Epithelial cell of proximal tubule (primary cell): ENCODE measurements around the gene EIF5A. TPM values are rescaled to one million over a fixed set of nuclear protein-coding genes. Genes with fewer than 3 reads are reported as not detected.
"Not testable (repeated sequence)": the region's sequence is repeated elsewhere in the genome, so short reads cannot be mapped to it uniquely, and the experiment has no call there.

Experiments
- DNase-seq: peaks from one replicate; pipeline ENCODE4 v3.0.0-alpha.2; 2011; ENCODE audit warnings: low read depth
- H3K4me3 ChIP-seq: 2 replicates; pipeline ENCODE4 v1.5.1; 2011; ENCODE audit warnings: low read depth, mild to moderate bottlenecking, low read length
- total RNA-seq: library from RNA; depleted of rRNA; stranded (reverse); fragments of >200 nt; gene quantifications from 2 replicates; pipeline ENCODE4 v1.2.3, GENCODE V29; 2015
- TF ChIP-seq, protein P1 (sequence below): conservative IDR thresholded peaks from 2 replicates; pipeline ENCODE4 v1.5.1; 2012; ENCODE audit warnings: low read depth, mild to moderate bottlenecking, low read length

The EIF5A gene
- total RNA-seq, 1 donor from 2014 or later: 353 TPM

DNA sequence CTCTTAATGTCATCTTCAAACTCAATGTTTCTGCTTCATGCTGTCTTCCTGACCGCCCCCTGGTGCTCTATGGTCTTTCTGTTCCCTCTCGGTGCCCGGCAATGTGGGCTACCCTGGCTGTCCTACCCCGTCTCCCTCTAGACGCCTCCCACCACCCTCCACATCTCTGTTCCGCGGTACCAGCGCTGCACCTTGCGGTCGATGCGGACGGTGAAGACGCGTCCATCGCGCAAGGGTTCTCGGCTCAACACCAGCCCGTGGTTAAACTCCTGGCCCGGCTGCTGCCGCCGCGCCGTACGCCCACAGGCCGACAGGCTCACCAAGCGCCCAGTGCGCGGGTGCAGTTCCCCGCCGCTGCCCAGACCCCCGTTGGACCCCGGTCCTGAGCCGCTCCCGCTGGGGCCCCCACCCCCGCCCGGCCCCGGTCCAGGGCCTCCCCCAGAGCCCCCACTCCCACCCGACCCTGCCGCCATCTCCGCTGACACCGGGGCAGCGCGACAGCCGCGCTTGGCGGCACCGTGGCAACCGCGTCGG, 21.5 kb downstream of the EIF5A start, which contains the start of gene NEURL4:
NEURL4 (minus strand) TSS at position 496 of the 534 bp plus-strand sequence; CDS start at position 473, 23 bp downstream.
- no peak for DNase-seq
- H3K4me3 ChIP-seq: peak within 1 kb of the TSS; percentile 97
- TF ChIP-seq, protein P1, sequence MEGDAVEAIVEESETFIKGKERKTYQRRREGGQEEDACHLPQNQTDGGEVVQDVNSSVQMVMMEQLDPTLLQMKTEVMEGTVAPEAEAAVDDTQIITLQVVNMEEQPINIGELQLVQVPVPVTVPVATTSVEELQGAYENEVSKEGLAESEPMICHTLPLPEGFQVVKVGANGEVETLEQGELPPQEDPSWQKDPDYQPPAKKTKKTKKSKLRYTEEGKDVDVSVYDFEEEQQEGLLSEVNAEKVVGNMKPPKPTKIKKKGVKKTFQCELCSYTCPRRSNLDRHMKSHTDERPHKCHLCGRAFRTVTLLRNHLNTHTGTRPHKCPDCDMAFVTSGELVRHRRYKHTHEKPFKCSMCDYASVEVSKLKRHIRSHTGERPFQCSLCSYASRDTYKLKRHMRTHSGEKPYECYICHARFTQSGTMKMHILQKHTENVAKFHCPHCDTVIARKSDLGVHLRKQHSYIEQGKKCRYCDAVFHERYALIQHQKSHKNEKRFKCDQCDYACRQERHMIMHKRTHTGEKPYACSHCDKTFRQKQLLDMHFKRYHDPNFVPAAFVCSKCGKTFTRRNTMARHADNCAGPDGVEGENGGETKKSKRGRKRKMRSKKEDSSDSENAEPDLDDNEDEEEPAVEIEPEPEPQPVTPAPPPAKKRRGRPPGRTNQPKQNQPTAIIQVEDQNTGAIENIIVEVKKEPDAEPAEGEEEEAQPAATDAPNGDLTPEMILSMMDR: no peak

DNA sequence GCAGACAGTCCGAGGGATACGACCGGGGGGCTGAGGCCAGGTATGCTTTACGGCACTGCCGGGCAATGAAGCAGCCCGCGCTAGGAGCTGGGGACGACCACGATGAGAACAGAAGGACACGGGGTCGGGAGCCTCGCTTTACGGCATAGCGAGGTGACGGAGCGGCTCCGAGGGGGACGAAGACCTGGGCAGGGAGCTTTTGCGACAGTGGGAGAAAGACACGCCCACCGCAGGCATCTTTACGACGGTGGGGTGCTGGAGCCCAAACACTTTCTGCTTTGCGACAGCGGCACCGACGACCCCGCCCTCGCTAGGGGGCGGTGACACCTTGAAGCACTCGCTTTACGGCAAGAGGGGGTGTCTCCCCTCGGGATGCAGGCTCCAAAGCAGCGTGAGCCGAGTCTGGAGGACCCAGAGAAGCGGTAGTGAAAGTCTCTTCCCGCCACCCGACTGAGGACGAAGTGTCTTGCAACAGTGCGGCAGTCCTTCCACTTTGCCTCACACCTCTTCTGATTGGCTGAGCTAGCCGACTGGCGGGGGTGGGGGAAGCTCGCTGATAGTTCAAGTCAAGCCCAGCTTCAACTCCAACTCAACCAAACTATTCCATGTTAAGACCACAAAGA, 22.1 kb downstream of the EIF5A start:
- TF ChIP-seq, protein P1: peak; percentile 19
- DNase-seq: peak; percentile 85
- peak overlapping the region; percentile 97 for H3K4me3 ChIP-seq

DNA sequence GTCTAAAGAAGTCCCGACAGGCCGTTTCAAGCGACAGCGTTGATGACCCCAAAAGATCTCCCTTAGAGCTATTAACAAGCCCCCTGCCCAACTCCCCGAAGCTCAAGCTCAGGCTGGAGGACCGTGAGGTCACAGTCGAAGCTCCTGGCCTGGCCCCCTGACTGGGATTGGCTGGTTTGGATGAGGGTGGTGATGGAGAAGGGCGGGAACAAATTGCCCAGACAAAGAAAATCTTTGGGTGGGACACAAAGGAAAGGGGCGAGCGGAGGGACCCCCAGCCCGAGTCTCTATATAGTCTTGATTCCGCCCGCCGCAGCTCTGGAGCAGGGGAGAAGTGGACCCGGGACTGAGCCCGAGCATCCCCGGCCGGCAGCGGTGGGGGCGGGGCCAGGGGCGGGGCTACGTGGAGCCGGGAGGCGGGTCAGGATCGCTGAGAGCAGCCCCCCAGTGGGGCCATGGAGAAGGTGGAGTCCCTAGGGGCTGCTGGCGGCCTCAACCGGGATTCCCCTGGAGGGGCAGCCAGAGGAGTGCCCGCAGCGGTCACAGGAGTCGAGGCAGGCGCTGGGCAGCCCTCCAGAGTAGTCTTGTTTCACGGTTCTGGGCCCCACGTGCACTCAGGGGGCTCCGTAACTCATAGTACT, 22.7 kb downstream of the EIF5A start:
- peak overlapping the region; percentile 97 for H3K4me3 ChIP-seq
- TF ChIP-seq, protein P1: no peak
- no peak for DNase-seq

DNA sequence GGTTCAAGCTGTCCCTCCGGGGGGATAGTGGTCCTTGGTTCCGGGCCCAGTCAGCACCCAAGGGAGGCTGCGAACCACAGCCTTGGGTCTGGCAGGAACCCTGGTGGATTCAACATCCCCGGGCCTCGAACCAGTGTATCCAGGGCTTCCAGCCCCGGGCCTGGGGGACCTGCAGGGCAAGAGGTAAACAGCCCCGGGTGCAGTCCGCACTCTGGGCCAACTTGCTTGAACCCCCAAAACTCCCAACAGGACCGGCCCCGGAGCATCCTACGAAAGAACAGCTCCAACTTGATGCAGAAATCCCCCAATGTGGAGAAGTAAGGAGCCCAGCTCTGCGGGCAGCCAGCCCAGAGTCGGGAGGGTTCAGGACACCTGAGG, 23.2 kb downstream of the EIF5A start:
- DNase-seq: no peak
- TF ChIP-seq, protein P1: no peak
- H3K4me3 ChIP-seq: peak overlapping the region; percentile 97

DNA sequence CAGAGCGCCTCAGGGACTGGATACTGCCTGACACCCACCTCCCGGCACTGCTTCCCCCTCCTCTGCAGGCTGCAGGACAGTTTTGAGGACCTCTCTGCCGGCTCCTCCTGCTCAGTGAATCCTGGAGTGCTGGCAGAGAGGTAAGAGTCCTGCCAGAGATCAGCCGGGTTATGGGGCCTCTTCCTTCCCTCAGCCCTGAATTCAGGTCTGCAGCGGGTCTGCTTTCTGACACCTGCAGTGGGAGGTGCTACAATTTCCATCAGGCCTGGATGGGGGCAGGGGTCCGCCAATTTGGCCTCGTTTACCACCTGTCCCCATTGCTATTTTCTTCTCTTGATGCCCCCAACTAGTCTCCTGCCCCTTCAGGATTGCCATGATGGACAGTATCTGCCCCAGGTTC, 24.7 kb downstream of the EIF5A start:
- no peak overlapping the region for H3K4me3 ChIP-seq
- TF ChIP-seq, protein P1: no peak

DNA sequence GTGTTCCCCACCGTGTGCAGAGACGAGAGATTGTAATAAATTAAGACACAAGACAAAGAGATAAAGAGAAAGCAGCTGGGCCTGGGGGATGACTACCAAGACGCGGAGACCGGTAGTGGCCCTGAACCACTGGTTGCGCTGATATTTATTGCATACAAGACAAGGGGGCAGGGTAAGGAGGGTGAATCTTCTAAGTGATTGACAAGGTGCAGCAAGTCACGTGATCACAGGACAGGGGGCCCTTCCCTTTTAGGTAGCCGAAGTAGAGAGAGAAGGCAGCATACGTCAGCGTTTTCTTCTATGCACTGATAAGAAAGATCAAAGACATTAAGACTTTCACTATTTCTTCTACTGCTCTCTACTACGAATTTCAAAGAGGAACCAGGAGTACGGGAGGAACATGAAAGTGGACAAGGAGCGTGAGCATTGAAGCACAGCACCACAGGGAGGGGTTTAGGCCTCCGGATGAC, 25.2 kb downstream of the EIF5A start:
- DNase-seq: not testable (repeated sequence)

More for the DNA sequence above, 24.7 kb downstream of the EIF5A start:
- DNase-seq: no peak

DNA sequence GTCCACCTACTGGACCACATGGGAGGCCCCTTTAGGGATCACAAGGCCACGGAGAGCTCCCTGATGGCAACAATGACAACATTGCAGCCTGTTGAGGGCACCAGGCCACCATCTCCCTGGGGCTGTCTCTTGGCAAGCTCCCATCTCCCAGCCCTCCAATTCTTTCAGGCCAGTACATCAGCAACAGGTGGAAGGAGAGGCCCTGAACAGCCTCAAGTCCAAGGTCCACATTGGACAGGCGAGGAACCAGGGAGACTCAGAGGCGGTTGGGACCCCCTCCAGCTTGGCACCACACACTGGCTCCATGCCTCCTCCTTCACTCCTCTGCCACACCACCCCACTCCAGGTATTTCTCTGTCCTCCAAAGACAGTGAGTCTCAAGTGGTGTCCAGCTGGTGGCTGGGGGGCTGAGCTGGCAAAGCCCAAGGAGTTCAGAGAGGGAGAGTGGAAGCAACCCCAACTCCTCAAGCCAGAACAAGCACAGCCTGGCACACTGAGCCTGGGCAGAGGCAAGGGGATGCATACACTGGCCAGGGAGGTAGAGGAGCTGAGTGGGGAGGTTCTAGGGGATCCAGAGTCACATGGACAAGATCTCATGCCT, 27.6 kb downstream of the EIF5A start:
- no peak overlapping the region for H3K4me3 ChIP-seq
- TF ChIP-seq, protein P1: no peak

More for the DNA sequence above, 25.2 kb downstream of the EIF5A start:
- H3K4me3 ChIP-seq: not testable (repeated sequence)

DNA sequence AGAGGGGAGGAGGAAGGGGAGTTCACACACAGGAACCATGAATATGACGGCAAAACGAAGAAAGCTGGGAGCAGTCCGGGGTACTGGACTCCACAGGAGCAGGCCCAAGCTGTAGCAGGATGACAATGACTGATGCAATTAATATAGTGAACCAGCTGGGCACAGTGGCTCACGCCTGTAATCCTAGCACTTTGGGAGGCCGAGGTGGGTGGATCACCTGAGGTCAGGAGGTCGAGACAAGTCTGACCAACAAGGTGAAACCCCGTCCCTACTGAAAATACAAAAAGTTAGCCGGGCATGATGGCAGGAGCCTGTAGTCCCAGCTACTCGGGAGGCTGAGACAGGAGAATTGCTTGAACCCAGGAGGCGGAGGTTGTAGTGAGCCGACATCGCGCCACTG, 28.3 kb downstream of the EIF5A start:
- DNase-seq, H3K4me3 ChIP-seq: not testable (repeated sequence)

More for the DNA sequence above, 27.6 kb downstream of the EIF5A start:
- DNase-seq: no peak
